DOHH2 (cell line): ENCODE measurements around the gene HSH2D.
A peak's percentile ranks its signal among the peaks of the same experiment; 100 is the strongest.

ENCODE experiments used
- H3F3A ChIP-seq: fragments of 200-600 bp; sonication (generic), shearing (Covaris generic); 2 replicates; pipeline ENCODE4 v1.6.0; 2016; ENCODE audit warnings: antibody characterized with exemption, mild to moderate bottlenecking; ENCODE audit not compliant: control insufficient read depth, insufficient read depth
- H3K27ac ChIP-seq: fragments of 200-600 bp; sonication (generic); 2 replicates; pipeline ENCODE4 v1.5.1; 2014; ENCODE audit warnings: low read depth, mild to moderate bottlenecking, low read length, moderate library complexity
- H3K27me3 ChIP-seq: fragments of 200-600 bp; sonication (generic); 2 replicates; pipeline ENCODE4 v1.6.1; 2014; ENCODE audit warnings: mild to moderate bottlenecking, low read length, mixed read lengths; ENCODE audit not compliant: control insufficient read depth
- H3K36me3 ChIP-seq: fragments of 200-600 bp; sonication (generic); 2 replicates; pipeline ENCODE4 v1.6.1; 2014; ENCODE audit warnings: mild to moderate bottlenecking, low read length, moderate library complexity, mixed read lengths; ENCODE audit not compliant: control insufficient read depth
- H3K4me1 ChIP-seq: fragments of 200-600 bp; sonication (generic); 2 replicates; pipeline ENCODE4 v1.6.1; 2014; ENCODE audit warnings: mild to moderate bottlenecking, low read length, mixed read lengths; ENCODE audit not compliant: control insufficient read depth
- H3K4me2 ChIP-seq: fragments of 200-600 bp; sonication (generic); 2 replicates; pipeline ENCODE4 v1.6.0; 2014; ENCODE audit warnings: mild to moderate bottlenecking, low read length, moderate library complexity
- H3K4me3 ChIP-seq: fragments of 200-600 bp; sonication (generic); 2 replicates; pipeline ENCODE4 v1.5.1; 2014; ENCODE audit warnings: mild to moderate bottlenecking, low read length, mixed read lengths
- H3K79me2 ChIP-seq: fragments of 200-600 bp; sonication (generic); 2 replicates; pipeline ENCODE4 v1.6.1; 2014; ENCODE audit warnings: mild to moderate bottlenecking, low read length, mixed read lengths; ENCODE audit not compliant: control insufficient read depth
- H3K9me2 ChIP-seq: fragments of 200-600 bp; sonication (generic); replicated peaks from 2 replicates; pipeline ENCODE4 v1.6.1; 2014; ENCODE audit warnings: mild to moderate bottlenecking, low read length, mixed read lengths; ENCODE audit not compliant: control insufficient read depth
- H3K9me3 ChIP-seq: fragments of 200-600 bp; sonication (generic); 2 replicates; pipeline ENCODE4 v1.6.1; 2014; ENCODE audit warnings: antibody characterized with exemption, low read length, mixed read lengths; ENCODE audit not compliant: control insufficient read depth, insufficient read depth
- H4K20me1 ChIP-seq: fragments of 200-600 bp; sonication (generic); 2 replicates; pipeline ENCODE4 v1.6.0; 2014; ENCODE audit warnings: low read depth, mild to moderate bottlenecking, antibody characterized with exemption, low read length, moderate library complexity; ENCODE audit not compliant: control insufficient read depth, insufficient read depth
- EZH2phosphoT487 ChIP-seq: fragments of 200-600 bp; sonication (generic); IDR thresholded peaks from 2 replicates; pipeline ENCODE4 v1.6.1; 2017; ENCODE audit warnings: borderline replicate concordance, mild to moderate bottlenecking, antibody characterized with exemption, low read length, moderate library complexity, mixed read lengths
- TF ChIP-seq, protein P1 (sequence below): fragments of 200-600 bp; sonication (generic); IDR thresholded peaks from one replicate; pipeline ENCODE4 v1.5.1; 2014; ENCODE audit warnings: antibody characterized with exemption, mild to moderate bottlenecking, low read depth, low read length; ENCODE audit not compliant: poor library complexity, severe bottlenecking

Gene HSH2D

GRCh38 chr19:16197188-16197621 lies 53.7 kb downstream of the HSH2D start:
- H3K27ac ChIP-seq = peak overlapping the region; percentile 26
- H3K36me3 ChIP-seq = peaks cover 19% of the 10 kb centered on the region
- peak overlapping the region; percentile 78 for H3K4me3 ChIP-seq
- peaks cover 20% of the 10 kb centered on the region for H3K4me1 ChIP-seq
- H3K4me2 ChIP-seq = peak overlapping the region; percentile 87
- H4K20me1 ChIP-seq = peaks cover 5% of the 10 kb centered on the region; the same call in 1 of the 2 replicates
- H3K9me2 ChIP-seq = no peaks in the 10 kb centered on the region
- H3K9me3 ChIP-seq = no peaks in the 10 kb centered on the region
- H3K79me2 ChIP-seq = peaks cover 45% of the 10 kb centered on the region
- H3K27me3 ChIP-seq = no peaks in the 10 kb centered on the region
- no peak for TF ChIP-seq EZH2phosphoT487
- TF ChIP-seq, protein P1, sequence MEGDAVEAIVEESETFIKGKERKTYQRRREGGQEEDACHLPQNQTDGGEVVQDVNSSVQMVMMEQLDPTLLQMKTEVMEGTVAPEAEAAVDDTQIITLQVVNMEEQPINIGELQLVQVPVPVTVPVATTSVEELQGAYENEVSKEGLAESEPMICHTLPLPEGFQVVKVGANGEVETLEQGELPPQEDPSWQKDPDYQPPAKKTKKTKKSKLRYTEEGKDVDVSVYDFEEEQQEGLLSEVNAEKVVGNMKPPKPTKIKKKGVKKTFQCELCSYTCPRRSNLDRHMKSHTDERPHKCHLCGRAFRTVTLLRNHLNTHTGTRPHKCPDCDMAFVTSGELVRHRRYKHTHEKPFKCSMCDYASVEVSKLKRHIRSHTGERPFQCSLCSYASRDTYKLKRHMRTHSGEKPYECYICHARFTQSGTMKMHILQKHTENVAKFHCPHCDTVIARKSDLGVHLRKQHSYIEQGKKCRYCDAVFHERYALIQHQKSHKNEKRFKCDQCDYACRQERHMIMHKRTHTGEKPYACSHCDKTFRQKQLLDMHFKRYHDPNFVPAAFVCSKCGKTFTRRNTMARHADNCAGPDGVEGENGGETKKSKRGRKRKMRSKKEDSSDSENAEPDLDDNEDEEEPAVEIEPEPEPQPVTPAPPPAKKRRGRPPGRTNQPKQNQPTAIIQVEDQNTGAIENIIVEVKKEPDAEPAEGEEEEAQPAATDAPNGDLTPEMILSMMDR = no peak
- H3F3A ChIP-seq = peaks cover 4% of the 10 kb centered on the region; the same call in 1 of the 2 replicates

GRCh38 chr19:16197622-16198369 lies 54.3 kb downstream of the HSH2D start, which contains the start of gene AP1M1:
AP1M1 (plus strand) TSS chr19:16197911; CDS start chr19:16198027, 116 bp downstream.
- H3K4me2 ChIP-seq = peak within 1 kb of the TSS; percentile 87
- no peaks in the 10 kb centered on the region for H3K9me2 ChIP-seq
- H3K36me3 ChIP-seq = peaks cover 22% of the 10 kb centered on the region
- peaks cover 5% of the 10 kb centered on the region; the same call in 1 of the 2 replicates for H4K20me1 ChIP-seq
- TF ChIP-seq, protein P1 = no peak
- TF ChIP-seq EZH2phosphoT487 = no peak
- no peaks in the 10 kb centered on the region for H3K27me3 ChIP-seq
- peaks cover 20% of the 10 kb centered on the region for H3K4me1 ChIP-seq
- peak within 1 kb of the TSS; percentile 26 for H3K27ac ChIP-seq
- no peaks in the 10 kb centered on the region for H3K9me3 ChIP-seq
- peaks cover 50% of the 10 kb centered on the region for H3K79me2 ChIP-seq
- peak within 1 kb of the TSS; percentile 78 for H3K4me3 ChIP-seq
- peaks cover 2% of the 10 kb centered on the region; the same call in 1 of the 2 replicates for H3F3A ChIP-seq

- peak overlapping the region; percentile 87 for H3K4me2 ChIP-seq
- H4K20me1 ChIP-seq = peaks cover 5% of the 10 kb centered on the region; the same call in 1 of the 2 replicates
- H3K27ac ChIP-seq = no peak overlapping the region
- TF ChIP-seq, protein P1 = no peak
- TF ChIP-seq EZH2phosphoT487 = no peak
- peaks cover 27% of the 10 kb centered on the region for H3K36me3 ChIP-seq
- H3K9me3 ChIP-seq = no peaks in the 10 kb centered on the region
- no peaks in the 10 kb centered on the region for H3K9me2 ChIP-seq
- peaks cover 20% of the 10 kb centered on the region for H3K4me1 ChIP-seq
- H3K79me2 ChIP-seq = peaks cover 52% of the 10 kb centered on the region
- H3K27me3 ChIP-seq = no peaks in the 10 kb centered on the region
- peaks cover 2% of the 10 kb centered on the region; the same call in 1 of the 2 replicates for H3F3A ChIP-seq
- H3K4me3 ChIP-seq = peak overlapping the region; percentile 78
Measured at GRCh38 chr19:16198370-16198651, 54.8 kb downstream of the HSH2D start.
